ENCODE data around the gene CARS1.

CARS1 gene

GRCh38 chr11:3091081-3091845, 34.0 kb upstream of the CARS1 start:
- DNase-seq: no peak
- in situ Hi-C loops (cut with MboI; ENCODE audit: low pct_unique_long_range_greater_than_20kb, low sequenced_read_pairs): no loop called here

DNA sequence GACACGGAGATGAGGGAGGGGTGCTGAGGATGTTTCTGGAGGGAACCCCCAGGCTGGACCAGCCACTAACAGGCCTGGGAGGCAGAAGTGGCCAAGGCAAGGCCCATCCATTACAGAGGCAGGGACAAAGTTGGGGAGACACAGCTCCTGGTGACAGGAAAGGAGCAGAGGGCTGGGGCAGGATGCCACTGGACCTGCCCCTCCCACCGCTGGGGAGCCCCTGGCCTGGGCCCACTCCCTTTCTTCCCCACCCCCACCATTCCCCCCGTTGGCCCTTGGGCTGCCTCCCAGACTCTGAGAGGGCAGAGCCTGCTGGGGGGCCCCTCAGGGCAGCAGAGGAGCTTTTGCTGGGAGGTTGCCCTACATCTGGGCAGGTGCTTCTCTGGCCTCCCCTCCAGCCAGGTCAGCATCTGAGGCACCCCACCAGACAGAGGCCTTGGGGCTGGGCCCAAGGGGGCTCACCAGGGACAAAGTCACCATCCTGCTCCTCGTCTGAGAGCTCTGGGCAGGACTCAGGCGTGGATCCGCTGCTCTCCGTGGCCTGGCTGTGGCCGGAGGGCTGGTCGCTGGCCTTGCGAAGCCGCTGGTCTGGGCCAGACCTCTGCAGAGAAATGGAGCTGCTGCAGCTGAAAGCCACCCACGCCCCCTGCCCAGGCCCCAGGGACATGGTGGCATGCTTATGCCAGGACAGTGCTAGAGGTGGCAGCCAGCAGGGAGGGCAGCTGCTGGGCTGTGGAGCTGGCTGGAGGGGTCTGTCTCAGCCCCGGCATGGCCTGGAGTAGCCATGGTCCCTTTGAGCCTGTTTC, 33.1 kb upstream of the CARS1 start:
- in situ Hi-C loops (cut with MboI; ENCODE audit: low pct_unique_long_range_greater_than_20kb, low sequenced_read_pairs): no loop called here
- DNase-seq: no peak

GRCh38 chr11:3089236-3090061, 32.2 kb upstream of the CARS1 start:
- in situ Hi-C loops (cut with MboI; ENCODE audit: low pct_unique_long_range_greater_than_20kb, low sequenced_read_pairs): no loop called here
- no peak for DNase-seq

DNA sequence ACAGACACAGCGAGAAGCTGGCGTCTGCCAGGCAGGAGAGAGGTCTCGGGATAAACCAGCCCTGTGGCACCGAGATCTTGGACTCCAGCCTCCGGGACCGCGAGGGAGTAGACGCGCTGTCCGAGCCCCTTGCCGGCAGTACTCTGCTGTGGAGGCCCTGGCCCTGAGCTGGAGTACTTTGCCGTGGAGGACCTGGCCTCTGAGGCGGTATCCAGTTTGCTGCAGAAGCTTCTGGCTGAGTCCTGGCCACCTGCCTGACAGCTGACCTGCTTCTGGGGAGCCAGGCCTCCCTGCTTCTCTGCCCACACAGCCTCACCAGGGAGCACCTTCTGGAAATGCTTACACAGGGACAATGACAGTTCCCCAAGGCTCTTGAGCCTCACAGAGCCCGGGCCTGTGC, 31.6 kb upstream of the CARS1 start:
- in situ Hi-C loops (cut with MboI; ENCODE audit: low pct_unique_long_range_greater_than_20kb, low sequenced_read_pairs): no loop called here
- DNase-seq: no peak

- in situ Hi-C loops (cut with MboI; ENCODE audit: low pct_unique_long_range_greater_than_20kb, low sequenced_read_pairs): no loop called here
- DNase-seq: no peak
Observed at GRCh38 chr11:3087821-3088800, 30.9 kb upstream of the CARS1 start.

DNA sequence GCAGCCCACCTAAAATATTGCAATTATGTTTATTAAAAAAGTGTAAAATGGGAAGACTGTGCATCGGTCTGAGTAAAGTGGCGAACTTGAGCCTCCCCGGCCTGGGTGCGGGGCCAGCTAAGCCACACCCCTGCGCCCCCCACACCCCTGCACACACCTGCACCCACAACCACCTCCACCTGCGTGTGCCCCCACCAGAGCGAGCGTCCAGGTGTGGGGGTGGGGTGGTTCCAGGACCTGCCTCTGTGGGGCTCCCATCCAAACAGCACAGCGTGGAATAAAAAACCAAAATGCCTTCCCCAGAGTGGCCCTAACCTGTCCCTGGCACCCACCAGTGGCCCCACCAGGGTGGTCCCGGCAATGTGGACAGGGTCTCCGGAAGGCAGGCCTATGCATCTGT, 30.1 kb upstream of the CARS1 start:
- DNase-seq: no peak
- in situ Hi-C loops (cut with MboI; ENCODE audit: low pct_unique_long_range_greater_than_20kb, low sequenced_read_pairs): no loop called here

- in situ Hi-C loops (cut with MboI; ENCODE audit: low pct_unique_long_range_greater_than_20kb, low sequenced_read_pairs): no loop called here
- DNase-seq: no peak
Observed at GRCh38 chr11:3086671-3087150, 29.5 kb upstream of the CARS1 start.

GRCh38 chr11:3086114-3086513, 28.9 kb upstream of the CARS1 start:
- in situ Hi-C loops (cut with MboI; ENCODE audit: low pct_unique_long_range_greater_than_20kb, low sequenced_read_pairs): no loop called here
- no peak for DNase-seq

GRCh38 chr11:3085052-3085451, 27.8 kb upstream of the CARS1 start:
- no peak for DNase-seq
- in situ Hi-C loops (cut with MboI; ENCODE audit: low pct_unique_long_range_greater_than_20kb, low sequenced_read_pairs): no loop called here

DNA sequence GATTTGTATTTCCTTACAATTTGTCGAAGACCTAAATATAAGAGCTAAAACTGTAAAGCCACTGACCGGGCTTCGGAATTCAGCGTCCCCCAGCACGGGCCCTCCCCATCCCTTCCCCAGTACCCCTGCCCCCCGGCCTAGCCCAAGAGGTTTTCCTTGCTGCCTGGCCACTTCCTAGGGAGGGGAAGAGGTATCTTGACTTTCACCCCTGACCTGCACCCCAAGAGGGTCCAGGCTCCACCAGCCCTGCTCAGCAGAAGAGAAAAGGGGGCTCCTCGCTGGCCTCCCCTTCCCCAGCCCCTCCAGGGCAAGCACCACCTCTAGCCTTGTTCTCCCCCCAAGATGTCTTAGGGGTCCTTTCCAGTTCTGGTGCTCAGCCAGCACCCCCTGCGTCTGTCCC, 26.1 kb upstream of the CARS1 start:
- no peak for DNase-seq
- in situ Hi-C loops (cut with MboI; ENCODE audit: low pct_unique_long_range_greater_than_20kb, low sequenced_read_pairs): no loop called here

DNA sequence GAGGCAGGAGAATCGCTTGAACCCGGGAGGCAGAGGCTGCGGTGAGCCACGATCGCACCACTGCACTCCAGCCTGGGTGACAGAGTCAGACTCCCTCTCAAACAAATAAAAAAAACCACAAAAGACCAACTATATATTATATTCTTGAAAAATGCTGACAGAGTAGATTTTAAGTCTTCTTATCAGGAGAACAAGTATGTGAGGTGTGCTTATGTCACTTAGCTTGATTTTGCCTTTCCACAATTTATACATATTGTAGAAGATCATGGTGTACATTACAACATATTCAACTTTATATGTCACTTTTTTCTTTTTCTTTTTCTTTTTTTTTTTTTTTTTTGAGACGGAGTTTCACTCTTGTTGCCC, 24.1 kb upstream of the CARS1 start:
- in situ Hi-C loops (cut with MboI; ENCODE audit: low pct_unique_long_range_greater_than_20kb, low sequenced_read_pairs): no loop called here
- no peak for DNase-seq

GRCh38 chr11:3080733-3081385, 23.6 kb upstream of the CARS1 start:
- no peak for DNase-seq

GRCh38 chr11:3080104-3080503, 22.9 kb upstream of the CARS1 start:
- in situ Hi-C loops (cut with MboI; ENCODE audit: low pct_unique_long_range_greater_than_20kb, low sequenced_read_pairs): no loop called here

More at GRCh38 chr11:3080733-3081385, 23.6 kb upstream of the CARS1 start:
- in situ Hi-C loops (cut with MboI; ENCODE audit: low pct_unique_long_range_greater_than_20kb, low sequenced_read_pairs): no loop called here

DNA sequence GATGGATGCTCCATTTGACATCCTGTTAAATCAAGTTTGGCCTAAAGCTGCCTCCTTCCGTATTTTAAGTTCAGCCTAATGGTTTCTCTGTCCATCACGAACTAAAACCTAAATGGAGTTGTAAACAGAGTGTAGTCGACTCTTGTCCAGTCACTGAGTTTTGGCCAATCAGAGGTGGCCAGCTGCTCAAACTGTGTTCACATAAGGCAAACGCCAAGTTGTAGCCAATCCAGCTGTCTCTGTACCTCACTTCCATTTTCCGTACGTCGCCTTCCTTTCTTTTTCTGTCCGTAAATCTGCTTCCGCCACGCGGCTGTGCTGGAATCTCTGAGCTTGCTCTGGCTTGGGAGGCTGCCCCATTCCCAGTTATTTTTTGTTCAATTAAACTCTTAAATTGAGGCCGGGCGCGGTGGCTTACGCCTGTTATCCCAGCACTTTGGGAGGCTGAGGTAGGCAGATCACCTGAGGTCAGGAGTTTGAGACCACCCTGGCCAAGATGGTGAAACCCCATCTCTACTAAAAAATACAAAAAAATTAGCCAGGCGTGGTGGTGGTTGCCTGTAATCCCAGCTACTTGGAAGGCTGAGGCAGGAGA, 20.7 kb upstream of the CARS1 start:
- in situ Hi-C loops (cut with MboI; ENCODE audit: low pct_unique_long_range_greater_than_20kb, low sequenced_read_pairs): no loop called here
- no peak for DNase-seq

More at GRCh38 chr11:3080104-3080503, 22.9 kb upstream of the CARS1 start:
- DNase-seq: no peak

DNA sequence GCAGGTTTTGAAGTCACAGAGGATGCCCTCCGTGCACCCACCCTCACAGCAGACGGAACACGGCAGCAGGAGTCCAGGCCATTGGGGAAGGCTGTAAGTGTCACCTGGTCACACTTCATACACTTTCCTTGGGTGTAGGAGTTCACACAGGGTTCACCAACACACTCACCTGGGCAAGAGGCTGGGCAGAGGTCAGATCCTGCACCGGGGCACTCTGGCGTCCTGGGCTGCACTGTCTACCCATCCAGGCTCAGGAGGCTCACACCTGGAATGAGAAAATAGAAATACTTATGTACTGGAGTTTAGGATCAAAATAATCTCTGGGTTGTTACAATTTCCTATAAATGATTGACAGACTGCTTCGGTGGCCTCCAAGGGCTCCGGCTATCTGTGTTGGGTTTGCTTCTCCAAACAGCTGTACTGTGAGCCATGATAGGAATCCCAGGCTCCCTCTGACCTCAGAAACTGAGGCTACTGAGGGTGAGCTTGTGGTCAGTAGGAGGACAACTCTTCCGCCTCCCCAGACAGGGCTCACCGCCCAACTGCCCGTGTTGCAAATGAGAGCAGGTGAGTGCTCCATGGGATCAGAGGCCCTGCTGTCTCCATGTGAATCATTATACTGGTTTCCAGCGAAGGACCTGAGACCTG, 20.1 kb upstream of the CARS1 start:
- in situ Hi-C loops (cut with MboI; ENCODE audit: low pct_unique_long_range_greater_than_20kb, low sequenced_read_pairs): no loop called here
- DNase-seq: no peak

DNA sequence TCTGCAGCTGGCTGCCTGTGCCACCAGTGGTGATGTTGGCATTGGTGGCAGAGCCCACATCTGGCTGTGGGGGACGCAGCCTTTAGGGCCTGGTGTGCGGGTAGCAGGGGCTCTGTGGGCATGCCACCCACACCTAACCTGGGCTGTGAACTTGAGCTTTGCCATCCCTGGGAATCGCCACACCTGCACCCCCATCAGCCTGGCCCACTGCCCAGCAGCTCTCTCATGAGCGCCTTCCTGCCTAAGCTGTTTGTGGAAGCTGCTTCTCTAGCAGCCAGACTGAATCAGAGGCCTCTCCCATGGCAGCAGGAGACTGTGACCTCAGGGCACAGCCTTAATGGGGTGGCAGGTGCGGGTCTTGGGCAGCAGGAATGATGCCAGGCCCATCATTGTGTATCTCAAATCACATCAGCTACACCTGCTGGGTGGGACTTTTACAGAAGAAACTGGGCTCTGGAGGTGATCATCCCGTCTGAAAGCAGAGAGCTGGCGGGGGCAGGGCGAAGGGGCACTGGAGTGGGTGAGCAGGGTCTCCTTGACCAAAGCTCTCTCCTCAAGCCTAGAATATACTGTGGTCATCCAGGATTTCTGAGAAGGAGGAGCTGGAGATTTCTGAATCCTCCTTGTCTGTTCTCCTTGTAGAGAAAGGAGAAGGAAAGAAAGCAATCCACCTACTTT, 17.8 kb upstream of the CARS1 start:
- in situ Hi-C loops (cut with MboI; ENCODE audit: low pct_unique_long_range_greater_than_20kb, low sequenced_read_pairs): no loop called here
- no peak for DNase-seq

DNA sequence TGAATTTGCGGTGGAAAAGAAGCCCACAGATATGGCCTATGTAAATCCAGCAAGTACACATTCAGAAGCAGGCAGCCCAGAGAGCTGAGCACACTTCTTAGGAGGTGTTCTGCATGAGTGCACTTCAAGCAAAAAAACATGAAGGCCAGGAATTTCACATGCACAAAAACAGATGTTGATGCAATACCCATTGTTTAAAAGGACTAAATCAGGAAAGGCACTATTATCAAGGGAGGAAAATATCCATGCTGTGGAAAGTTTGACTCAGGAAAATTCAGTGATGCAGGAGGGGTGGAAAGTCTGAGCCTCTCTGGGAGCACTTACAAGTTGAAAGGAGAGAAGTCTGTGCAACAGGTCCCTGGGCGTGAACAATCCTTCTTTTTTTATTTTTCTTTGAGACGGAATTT, 15.8 kb upstream of the CARS1 start:
- DNase-seq: no peak
- in situ Hi-C loops (cut with MboI; ENCODE audit: low pct_unique_long_range_greater_than_20kb, low sequenced_read_pairs): no loop called here
